Measurements from ENCODE around the gene NPR2. TPM values are rescaled to one million over a fixed set of nuclear protein-coding genes. Genes with fewer than 3 reads are reported as not detected.

The NPR2 gene
- total and polyA plus RNA-seq, 8 donors: 2.2 to 14.6 (median 3.6) TPM

GRCh38 chr9:35755071-35755470 is 36.3 kb upstream of the NPR2 start:
- peaks cover 8 to 15% (median 14%) of the 10 kb centered on the region in 3 donors for H3K4me1 ChIP-seq
- no peak for TF ChIP-seq CTCF (IDR thresholded peaks at IDR 0.05)
- DNase-seq (no peak), FAIRE-seq (no peak), ATAC-seq (no peak)
- intact Hi-C loops (cut with DNase I): loop anchor here in 1 of 3 donors (10.0 kb wide), 1 partner anchor 60 kb away; the partner anchor contains the start of genes HINT2 and SPAG8
- H3K36me3 ChIP-seq: peaks cover 3 to 29% (median 10%) of the 10 kb centered on the region in 3 donors
- 84 to 94% methylated on average over 4 of the region's 4 CpGs for WGBS, 2 donors
- H3K27ac ChIP-seq: no peak overlapping the region
- H3K9me3 ChIP-seq: no peaks in the 10 kb centered on the region
- H3K27me3 ChIP-seq: no peaks in the 10 kb centered on the region
- H3K4me3 ChIP-seq: no peak overlapping the region

GRCh38 chr9:35756275-35757225 is 34.8 kb upstream of the NPR2 start:
- peaks cover 3 to 23% (median 10%) of the 10 kb centered on the region in 3 donors for H3K36me3 ChIP-seq
- H3K4me3 ChIP-seq: peak overlapping the region; percentile 46 to 72 (median 62)
- peak overlapping the region; percentile 90 to 95 (median 92) for H3K27ac ChIP-seq
- DNase-seq (peak; percentile 75 to 92 (median 82)), FAIRE-seq (no peak), ATAC-seq (peak; percentile 84 to 88 (median 86))
- H3K27me3 ChIP-seq: no peaks in the 10 kb centered on the region
- TF ChIP-seq CTCF (IDR thresholded peaks at IDR 0.05): peak; percentile 45 to 57 (median 48)
- no peaks in the 10 kb centered on the region for H3K9me3 ChIP-seq
- WGBS, 2 donors: 7 to 10% methylated on average over 43 to 48 of the region's 48 CpGs
- intact Hi-C loops (cut with DNase I): loop anchor here in 1 of 3 donors (10.0 kb wide), 1 partner anchor 58 kb away; the partner anchor contains the start of genes HINT2 and SPAG8
- peaks cover 5 to 15% (median 10%) of the 10 kb centered on the region in 3 donors for H3K4me1 ChIP-seq

GRCh38 chr9:35757226-35757891 is 34.0 kb upstream of the NPR2 start:
- H3K4me1 ChIP-seq: peaks cover 5 to 15% (median 10%) of the 10 kb centered on the region in 3 donors
- intact Hi-C loops (cut with DNase I): loop anchor here in 1 of 3 donors (10.0 kb wide), 1 partner anchor 57 kb away; the partner anchor contains the start of genes HINT2 and SPAG8
- H3K36me3 ChIP-seq: peaks cover 0 to 15% (median 10%) of the 10 kb centered on the region in 3 donors
- H3K27ac ChIP-seq: peak overlapping the region; percentile 90 to 95 (median 92)
- DNase-seq: peak in 3 of 6 donors; percentile 57 to 67 (median 61)
- TF ChIP-seq CTCF (IDR thresholded peaks at IDR 0.05): no peak
- 1% methylated on average over 20 of the region's 20 CpGs for WGBS, 2 donors
- H3K4me3 ChIP-seq: peak overlapping the region; percentile 46 to 72 (median 62)
- peak; percentile 64 to 81 (median 74) for ATAC-seq
- FAIRE-seq: no peak
- no peaks in the 10 kb centered on the region for H3K27me3 ChIP-seq
- H3K9me3 ChIP-seq: no peaks in the 10 kb centered on the region

GRCh38 chr9:35757892-35758275 is 33.5 kb upstream of the NPR2 start:
- intact Hi-C loops (cut with DNase I): loop anchor here in 1 of 3 donors (10.0 kb wide), 1 partner anchor 57 kb away; the partner anchor contains the start of genes HINT2 and SPAG8

More at GRCh38 chr9:35757892-35758275, 33.5 kb upstream of the NPR2 start:
- Histone ChIP-seq H3K9me3 (no peaks in the 10 kb centered on the region), H3K27ac (peak overlapping the region; percentile 90 to 95 (median 92)), H3K4me1 (peaks cover 5 to 15% (median 10%) of the 10 kb centered on the region in 3 donors), H3K4me3 (peak overlapping the region in 3 of 4 donors; percentile 55 to 72 (median 70)), H3K27me3 (no peaks in the 10 kb centered on the region), H3K36me3 (peaks cover 0 to 11% (median 6%) of the 10 kb centered on the region in 3 donors)
- DNase-seq (no peak), ATAC-seq (no peak), FAIRE-seq (no peak)
- no peak for TF ChIP-seq CTCF (IDR thresholded peaks at IDR 0.05)

Data from pancreas (tissue), 10 donors.